MM.1S (cell line): ENCODE measurements around the gene COL11A1.

Source experiments
- DNase-seq: peaks from one replicate; pipeline ENCODE4 v3.0.0-alpha.2; 2015
- H2AFZ ChIP-seq: fragments of 300-600 bp; sonication (generic); 2 replicates; pipeline ENCODE4 v1.6.0; 2016; ENCODE audit warnings: antibody characterized with exemption, low read length
- H3F3A ChIP-seq: fragments of 300-600 bp; sonication (generic); 2 replicates; pipeline ENCODE4 v1.6.1; 2016; ENCODE audit warnings: mild to moderate bottlenecking, antibody characterized with exemption, low read length, moderate library complexity, mixed read lengths; ENCODE audit not compliant: insufficient read depth
- H3K27ac ChIP-seq: fragments of 300-600 bp; sonication (generic); 2 replicates; pipeline ENCODE4 v1.5.1; 2016; ENCODE audit warnings: mild to moderate bottlenecking, low read length
- H3K27me3 ChIP-seq: fragments of 300-600 bp; sonication (generic); replicated peaks from 2 replicates; pipeline ENCODE4 v1.6.0; 2016; ENCODE audit warnings: low read length; ENCODE audit not compliant: insufficient read depth
- H3K36me3 ChIP-seq: fragments of 300-600 bp; sonication (generic); replicated peaks from 2 replicates; pipeline ENCODE4 v1.6.1; 2016; ENCODE audit warnings: mild to moderate bottlenecking, low read length, mixed read lengths; ENCODE audit not compliant: insufficient read depth
- H3K4me1 ChIP-seq: fragments of 300-600 bp; sonication (generic); 2 replicates; pipeline ENCODE4 v1.6.1; 2016; ENCODE audit warnings: low read length, mixed read lengths
- H3K4me2 ChIP-seq: fragments of 300-600 bp; sonication (generic); 2 replicates; pipeline ENCODE4 v1.6.0; 2016; ENCODE audit warnings: low read depth, low read length
- H3K4me3 ChIP-seq: fragments of 300-600 bp; sonication (generic); 2 replicates; pipeline ENCODE4 v1.5.1; 2016; ENCODE audit warnings: low read length, mixed read lengths
- H3K79me2 ChIP-seq: fragments of 300-600 bp; sonication (generic); 2 replicates; pipeline ENCODE4 v1.6.1; 2016; ENCODE audit warnings: mixed run types, low read length, mixed read lengths
- H3K9ac ChIP-seq: fragments of 300-600 bp; sonication (generic); 2 replicates; pipeline ENCODE4 v1.6.1; 2016; ENCODE audit warnings: low read length, mixed read lengths
- H3K9me2 ChIP-seq: fragments of 300-600 bp; sonication (generic); replicated peaks from 2 replicates; pipeline ENCODE4 v1.6.1; 2016; ENCODE audit warnings: mild to moderate bottlenecking, low read length, mixed read lengths; ENCODE audit not compliant: insufficient read depth
- H3K9me3 ChIP-seq: fragments of 300-600 bp; sonication (generic); replicated peaks from 2 replicates; pipeline ENCODE4 v1.6.1; 2016; ENCODE audit warnings: mild to moderate bottlenecking, low read length, mixed read lengths; ENCODE audit not compliant: insufficient read depth
- H4K20me1 ChIP-seq: fragments of 300-600 bp; sonication (generic); 2 replicates; pipeline ENCODE4 v1.6.1; 2016; ENCODE audit warnings: mild to moderate bottlenecking, low read length, moderate library complexity, mixed read lengths; ENCODE audit not compliant: insufficient read depth
- CTCF ChIP-seq: fragments of 300-600 bp; sonication (generic); IDR thresholded peaks from 2 replicates; pipeline ENCODE4 v1.5.1; 2016; ENCODE audit warnings: antibody characterized with exemption, low read length, mixed read lengths
- EZH2 ChIP-seq: fragments of 300-600 bp; sonication (generic); optimal IDR thresholded peaks from 2 replicates; pipeline ENCODE3; 2017; ENCODE audit warnings: low read depth, mild to moderate bottlenecking, antibody characterized with exemption, low read length, mixed read lengths
- EZH2phosphoT487 ChIP-seq: fragments of 300-600 bp; sonication (generic); IDR thresholded peaks from 2 replicates; pipeline ENCODE4 v1.6.1; 2018; ENCODE audit warnings: antibody characterized with exemption, low read length

COL11A1 gene

DNA sequence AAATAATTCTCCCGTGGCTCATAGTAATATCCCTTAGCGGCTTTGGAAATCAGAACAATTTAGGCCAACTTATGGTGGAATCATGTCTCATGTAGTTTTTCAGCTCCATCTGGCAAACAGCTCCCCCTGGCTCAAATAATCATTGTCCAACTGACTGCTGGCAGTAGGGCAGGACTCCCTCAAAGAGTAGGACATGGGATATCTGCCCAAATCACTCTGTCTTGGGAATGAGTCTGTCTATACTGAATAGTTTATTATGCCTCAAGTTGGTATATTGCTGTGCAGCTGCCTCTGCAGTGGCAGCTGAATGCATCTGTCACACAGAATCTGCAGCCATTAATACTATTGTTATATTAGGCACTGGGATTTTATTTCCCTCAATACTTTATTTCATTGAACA is 255.7 kb downstream of the COL11A1 start:
- Histone ChIP-seq H2AFZ (no peak overlapping the region), H3K4me2 (no peak overlapping the region), H3K4me1 (no peaks in the 10 kb centered on the region), H3K27me3 (no peaks in the 10 kb centered on the region), H3K4me3 (no peak overlapping the region), H3K27ac (no peak overlapping the region), H3K9ac (no peak overlapping the region), H3K9me3 (no peaks in the 10 kb centered on the region), H3K9me2 (no peaks in the 10 kb centered on the region), H3K36me3 (no peaks in the 10 kb centered on the region), H3F3A (no peaks in the 10 kb centered on the region), H3K79me2 (no peaks in the 10 kb centered on the region), H4K20me1 (no peaks in the 10 kb centered on the region)
- no peak for DNase-seq
- no peak for TF ChIP-seq EZH2phosphoT487
- TF ChIP-seq CTCF = no peak
- no peak for TF ChIP-seq EZH2

GRCh38 chr1:102851616-102852015 is 256.7 kb downstream of the COL11A1 start:
- no peaks in the 10 kb centered on the region for H3K27me3 ChIP-seq
- no peak overlapping the region for H3K4me3 ChIP-seq
- H3K4me2 ChIP-seq = no peak overlapping the region
- H4K20me1 ChIP-seq = no peaks in the 10 kb centered on the region
- H3K4me1 ChIP-seq = no peaks in the 10 kb centered on the region
- no peak overlapping the region for H3K9ac ChIP-seq
- no peaks in the 10 kb centered on the region for H3K79me2 ChIP-seq
- TF ChIP-seq EZH2 = no peak
- TF ChIP-seq CTCF = no peak
- TF ChIP-seq EZH2phosphoT487 = no peak
- H3K9me3 ChIP-seq = no peaks in the 10 kb centered on the region
- no peak for DNase-seq
- H3F3A ChIP-seq = no peaks in the 10 kb centered on the region
- H3K27ac ChIP-seq = no peak overlapping the region
- no peaks in the 10 kb centered on the region for H3K9me2 ChIP-seq
- no peaks in the 10 kb centered on the region for H3K36me3 ChIP-seq
- H2AFZ ChIP-seq = no peak overlapping the region

- Histone ChIP-seq H3K4me2 (no peak overlapping the region), H3K27ac (no peak overlapping the region), H3K79me2 (no peaks in the 10 kb centered on the region), H3K4me3 (no peak overlapping the region), H3K27me3 (no peaks in the 10 kb centered on the region), H2AFZ (no peak overlapping the region), H4K20me1 (no peaks in the 10 kb centered on the region), H3K9ac (no peak overlapping the region), H3K9me3 (no peaks in the 10 kb centered on the region), H3K9me2 (no peaks in the 10 kb centered on the region), H3K4me1 (no peaks in the 10 kb centered on the region), H3F3A (no peaks in the 10 kb centered on the region), H3K36me3 (no peaks in the 10 kb centered on the region)
- TF ChIP-seq EZH2phosphoT487 (no peak), CTCF (no peak), EZH2 (no peak)
- DNase-seq = no peak
These were observed 265.7 kb downstream of the COL11A1 start for GRCh38 chr1:102842606-102843005.
